ENCODE results near the gene ENPP5. TPM values are rescaled to one million over a fixed set of nuclear protein-coding genes. Genes with fewer than 3 reads are reported as not detected.
A peak's percentile ranks its signal among the peaks of the same experiment; 100 is the strongest.

ENPP5 gene
- total RNA-seq (under 1 TPM; 0.16 to 0.52 TPM), total RNA-seq (0 to 0.23 reads per million in 2 donors)

GRCh38 chr6:46170357-46171289, at the start of gene ENPP5:
TSS of gene ENPP5 (minus strand) at chr6:46170980. CDS start at chr6:46168262, 2,718 bp downstream.
- DNase-seq (peak; percentile 11 to 41 (median 14)), ATAC-seq (peak; percentile 96)
- peaks cover 6% of the 10 kb centered on the region for H3K4me1 Mint-ChIP-seq
- H3K27me3 Mint-ChIP-seq, result peaks cover 42% of the 10 kb centered on the region
- no peak within 1 kb of the TSS for H3K27ac Mint-ChIP-seq
- peaks cover 2% of the 10 kb centered on the region for H3K36me3 Mint-ChIP-seq (ENCODE audit: low read depth)
- no peaks in the 10 kb centered on the region for H3K9me3 ChIP-seq (ENCODE audit: control insufficient read depth, low read length, poor library complexity, severe bottlenecking)
- H3K4me3 Mint-ChIP-seq, result peak within 1 kb of the TSS; percentile 87

- Mint-ChIP-seq H3K27me3 (peaks cover 26% of the 10 kb centered on the region), H3K4me1 (no peaks in the 10 kb centered on the region), H3K4me3 (no peak overlapping the region), H3K27ac (no peak overlapping the region), H3K36me3 (ENCODE audit: low read depth) (no peaks in the 10 kb centered on the region)
- H3K9me3 ChIP-seq (ENCODE audit: control insufficient read depth, low read length, poor library complexity, severe bottlenecking), result no peaks in the 10 kb centered on the region
- DNase-seq (no peak), ATAC-seq (no peak)
Observed at GRCh38 chr6:46219661-46220060, 48.9 kb upstream of the ENPP5 start.

- DNase-seq (no peak), ATAC-seq (no peak)
- Mint-ChIP-seq H3K4me1 (no peaks in the 10 kb centered on the region), H3K4me3 (no peak overlapping the region), H3K36me3 (ENCODE audit: low read depth) (no peaks in the 10 kb centered on the region), H3K27me3 (peaks cover 26% of the 10 kb centered on the region), H3K27ac (no peak overlapping the region)
- H3K9me3 ChIP-seq (ENCODE audit: control insufficient read depth, low read length, poor library complexity, severe bottlenecking), result no peaks in the 10 kb centered on the region
Observed at GRCh38 chr6:46218457-46218856, 47.7 kb upstream of the ENPP5 start.

GRCh38 chr6:46217671-46218131, 46.9 kb upstream of the ENPP5 start:
- no peak overlapping the region for H3K4me3 Mint-ChIP-seq
- DNase-seq, result no peak
- no peaks in the 10 kb centered on the region for H3K9me3 ChIP-seq (ENCODE audit: control insufficient read depth, low read length, poor library complexity, severe bottlenecking)
- no peak overlapping the region for H3K27ac Mint-ChIP-seq
- no peak for ATAC-seq
- H3K36me3 Mint-ChIP-seq (ENCODE audit: low read depth), result no peaks in the 10 kb centered on the region
- H3K4me1 Mint-ChIP-seq, result no peaks in the 10 kb centered on the region
- peaks cover 21% of the 10 kb centered on the region for H3K27me3 Mint-ChIP-seq

- no peaks in the 10 kb centered on the region for H3K4me1 Mint-ChIP-seq
- peaks cover 18% of the 10 kb centered on the region for H3K27me3 Mint-ChIP-seq
- no peaks in the 10 kb centered on the region for H3K9me3 ChIP-seq (ENCODE audit: control insufficient read depth, low read length, poor library complexity, severe bottlenecking)
- no peak overlapping the region for H3K4me3 Mint-ChIP-seq
- DNase-seq (no peak), ATAC-seq (no peak)
- H3K27ac Mint-ChIP-seq, result no peak overlapping the region
- no peaks in the 10 kb centered on the region for H3K36me3 Mint-ChIP-seq (ENCODE audit: low read depth)
Observed at GRCh38 chr6:46216879-46217278, 46.1 kb upstream of the ENPP5 start.

- DNase-seq (no peak), ATAC-seq (no peak)
- Mint-ChIP-seq H3K27ac (no peak overlapping the region), H3K4me1 (no peaks in the 10 kb centered on the region), H3K27me3 (peaks cover 16% of the 10 kb centered on the region), H3K4me3 (no peak overlapping the region), H3K36me3 (ENCODE audit: low read depth) (no peaks in the 10 kb centered on the region)
- H3K9me3 ChIP-seq (ENCODE audit: control insufficient read depth, low read length, poor library complexity, severe bottlenecking), result no peaks in the 10 kb centered on the region
Observed at GRCh38 chr6:46215777-46216176, 45.0 kb upstream of the ENPP5 start.

GRCh38 chr6:46215213-46215612, 44.4 kb upstream of the ENPP5 start:
- DNase-seq, result no peak
- no peak for ATAC-seq
- H3K9me3 ChIP-seq (ENCODE audit: control insufficient read depth, low read length, poor library complexity, severe bottlenecking), result no peaks in the 10 kb centered on the region
- Mint-ChIP-seq H3K36me3 (ENCODE audit: low read depth) (no peaks in the 10 kb centered on the region), H3K27ac (no peak overlapping the region), H3K27me3 (peaks cover 10% of the 10 kb centered on the region), H3K4me1 (no peaks in the 10 kb centered on the region), H3K4me3 (no peak overlapping the region)

GRCh38 chr6:46211917-46212316, 41.1 kb upstream of the ENPP5 start:
- no peaks in the 10 kb centered on the region for H3K9me3 ChIP-seq (ENCODE audit: control insufficient read depth, low read length, poor library complexity, severe bottlenecking)
- no peak for DNase-seq
- H3K27me3 Mint-ChIP-seq, result peaks cover 5% of the 10 kb centered on the region
- no peaks in the 10 kb centered on the region for H3K4me1 Mint-ChIP-seq
- no peak for ATAC-seq
- H3K4me3 Mint-ChIP-seq, result no peak overlapping the region
- no peak overlapping the region for H3K27ac Mint-ChIP-seq
- no peaks in the 10 kb centered on the region for H3K36me3 Mint-ChIP-seq (ENCODE audit: low read depth)

- Mint-ChIP-seq H3K36me3 (ENCODE audit: low read depth) (no peaks in the 10 kb centered on the region), H3K4me1 (no peaks in the 10 kb centered on the region), H3K4me3 (no peak overlapping the region), H3K27ac (no peak overlapping the region), H3K27me3 (peaks cover 5% of the 10 kb centered on the region)
- H3K9me3 ChIP-seq (ENCODE audit: control insufficient read depth, low read length, poor library complexity, severe bottlenecking), result no peaks in the 10 kb centered on the region
- ATAC-seq (no peak), DNase-seq (no peak)
Observed at GRCh38 chr6:46210294-46210693, 39.5 kb upstream of the ENPP5 start.

- ATAC-seq (no peak), DNase-seq (no peak)
- no peaks in the 10 kb centered on the region for H3K36me3 Mint-ChIP-seq (ENCODE audit: low read depth)
- H3K27me3 Mint-ChIP-seq, result peaks cover 10% of the 10 kb centered on the region
- H3K9me3 ChIP-seq (ENCODE audit: control insufficient read depth, low read length, poor library complexity, severe bottlenecking), result no peaks in the 10 kb centered on the region
- H3K27ac Mint-ChIP-seq, result no peak overlapping the region
- no peaks in the 10 kb centered on the region for H3K4me1 Mint-ChIP-seq
- no peak overlapping the region for H3K4me3 Mint-ChIP-seq
Observed at GRCh38 chr6:46208303-46208702, 37.5 kb upstream of the ENPP5 start.

GRCh38 chr6:46207174-46207573, 36.4 kb upstream of the ENPP5 start:
- no peaks in the 10 kb centered on the region for H3K36me3 Mint-ChIP-seq (ENCODE audit: low read depth)
- DNase-seq, result no peak
- peaks cover 10% of the 10 kb centered on the region for H3K27me3 Mint-ChIP-seq
- ATAC-seq, result no peak
- H3K4me3 Mint-ChIP-seq, result no peak overlapping the region
- no peaks in the 10 kb centered on the region for H3K9me3 ChIP-seq (ENCODE audit: control insufficient read depth, low read length, poor library complexity, severe bottlenecking)
- no peak overlapping the region for H3K27ac Mint-ChIP-seq
- H3K4me1 Mint-ChIP-seq, result no peaks in the 10 kb centered on the region

- DNase-seq (no peak), ATAC-seq (no peak)
- H3K4me1 Mint-ChIP-seq, result no peaks in the 10 kb centered on the region
- H3K27me3 Mint-ChIP-seq, result peaks cover 20% of the 10 kb centered on the region
- H3K9me3 ChIP-seq (ENCODE audit: control insufficient read depth, low read length, poor library complexity, severe bottlenecking), result no peaks in the 10 kb centered on the region
- H3K4me3 Mint-ChIP-seq, result no peak overlapping the region
- H3K27ac Mint-ChIP-seq, result no peak overlapping the region
- no peaks in the 10 kb centered on the region for H3K36me3 Mint-ChIP-seq (ENCODE audit: low read depth)
Observed at GRCh38 chr6:46204880-46205650, 34.3 kb upstream of the ENPP5 start.

GRCh38 chr6:46203391-46204177, 32.8 kb upstream of the ENPP5 start:
- peaks cover 24% of the 10 kb centered on the region for H3K27me3 Mint-ChIP-seq
- H3K36me3 Mint-ChIP-seq (ENCODE audit: low read depth), result no peaks in the 10 kb centered on the region
- ATAC-seq (no peak), DNase-seq (no peak)
- no peak overlapping the region for H3K27ac Mint-ChIP-seq
- no peaks in the 10 kb centered on the region for H3K4me1 Mint-ChIP-seq
- no peaks in the 10 kb centered on the region for H3K9me3 ChIP-seq (ENCODE audit: control insufficient read depth, low read length, poor library complexity, severe bottlenecking)
- H3K4me3 Mint-ChIP-seq, result no peak overlapping the region

Measured in T-helper 17 cell (primary cell).